NCI-H1105 (cell line): Measurements from ENCODE around the gene ALDH18A1.

Source experiments
- DNase-seq: peaks from one replicate; lab custom pipeline; 2025; lab: John Stamatoyannopoulos, UW

Gene ALDH18A1

GRCh38 chr10:95579292-95579691, 77.2 kb downstream of the ALDH18A1 start:
- DNase-seq: no peak

- no peak for DNase-seq
Observed at GRCh38 chr10:95578619-95579018, 77.9 kb downstream of the ALDH18A1 start.

- no peak for DNase-seq
Observed at GRCh38 chr10:95574649-95575365, 81.7 kb downstream of the ALDH18A1 start.

- DNase-seq: no peak
Observed at GRCh38 chr10:95573964-95574604, 82.4 kb downstream of the ALDH18A1 start.

- no peak for DNase-seq
Observed at GRCh38 chr10:95573527-95573926, 83.0 kb downstream of the ALDH18A1 start.

- DNase-seq: no peak
Observed at GRCh38 chr10:95572131-95572820, 84.2 kb downstream of the ALDH18A1 start.

GRCh38 chr10:95571390-95571789, 85.1 kb downstream of the ALDH18A1 start:
- no peak for DNase-seq

- DNase-seq: no peak
Observed at GRCh38 chr10:95569368-95569767, 87.1 kb downstream of the ALDH18A1 start.

- DNase-seq: peak; percentile 6
Observed at GRCh38 chr10:95567903-95568630, 88.4 kb downstream of the ALDH18A1 start.

- no peak for DNase-seq
Observed at GRCh38 chr10:95566136-95566535, 90.4 kb downstream of the ALDH18A1 start.

GRCh38 chr10:95565336-95565735, 91.2 kb downstream of the ALDH18A1 start:
- DNase-seq: no peak

- no peak for DNase-seq
Observed at GRCh38 chr10:95564291-95564690, 92.2 kb downstream of the ALDH18A1 start.

GRCh38 chr10:95562341-95562965, 94.1 kb downstream of the ALDH18A1 start:
- no peak for DNase-seq

- DNase-seq: no peak
Observed at GRCh38 chr10:95561864-95562177, 94.7 kb downstream of the ALDH18A1 start.

- peak; percentile 79 for DNase-seq
Observed at GRCh38 chr10:95561177-95561863, 95.2 kb downstream of the ALDH18A1 start, which contains the start of gene SORBS1. Gene SORBS1 (minus strand): TSS chr10:95561371. CDS start chr10:95441135, 120,236 bp downstream.

- DNase-seq: no peak
Observed at GRCh38 chr10:95560278-95561176, 96.0 kb downstream of the ALDH18A1 start.

- no peak for DNase-seq
Observed at GRCh38 chr10:95559896-95560277, 96.6 kb downstream of the ALDH18A1 start.

- DNase-seq: no peak
Observed at GRCh38 chr10:95559471-95559870, 97.0 kb downstream of the ALDH18A1 start.

GRCh38 chr10:95558593-95559320, 97.8 kb downstream of the ALDH18A1 start:
- DNase-seq: no peak
